Measurements from ENCODE around the gene CD27. TPM values are rescaled to one million over a fixed set of nuclear protein-coding genes. Genes with fewer than 3 reads are reported as not detected.
"Not testable (repeated sequence)": the region's sequence is repeated elsewhere in the genome, so short reads cannot be mapped to it uniquely, and the experiment has no call there.

The CD27 gene
- total RNA-seq, result 0.53 TPM in 1 of 2 replicates, not detected in the other

GRCh38 chr12:6444704-6445688 is at the start of gene CD27:
CD27 (plus strand) TSS chr12:6444955; CDS start chr12:6445096, 141 bp downstream.
- no peak for DNase-seq (ENCODE audit: extremely low read depth, low read depth, low spot score)

GRCh38 chr12:6396031-6396430 is 48.7 kb upstream of the CD27 start:
- DNase-seq (ENCODE audit: extremely low read depth, low read depth, low spot score), result no peak

- DNase-seq (ENCODE audit: extremely low read depth, low read depth, low spot score), result no peak
These were observed 44.7 kb upstream of the CD27 start for GRCh38 chr12:6399884-6400644.

GRCh38 chr12:6404390-6404789 is 40.4 kb upstream of the CD27 start:
- no peak for DNase-seq (ENCODE audit: extremely low read depth, low read depth, low spot score)

GRCh38 chr12:6405963-6406362 is 38.8 kb upstream of the CD27 start:
- DNase-seq (ENCODE audit: extremely low read depth, low read depth, low spot score), result no peak

GRCh38 chr12:6407236-6407954 is 37.4 kb upstream of the CD27 start:
- DNase-seq (ENCODE audit: extremely low read depth, low read depth, low spot score), result no peak

GRCh38 chr12:6416596-6416995 is 28.2 kb upstream of the CD27 start:
- no peak for DNase-seq (ENCODE audit: extremely low read depth, low read depth, low spot score)

- no peak for DNase-seq (ENCODE audit: extremely low read depth, low read depth, low spot score)
These were observed 26.0 kb upstream of the CD27 start for GRCh38 chr12:6418796-6419195.

- no peak for DNase-seq (ENCODE audit: extremely low read depth, low read depth, low spot score)
These were observed 24.4 kb upstream of the CD27 start for GRCh38 chr12:6420364-6420763.

GRCh38 chr12:6423267-6424007 is 21.3 kb upstream of the CD27 start:
- DNase-seq (ENCODE audit: extremely low read depth, low read depth, low spot score), result peak; percentile 83

- DNase-seq (ENCODE audit: extremely low read depth, low read depth, low spot score), result no peak
These were observed 20.8 kb upstream of the CD27 start for GRCh38 chr12:6424008-6424347.

- DNase-seq (ENCODE audit: extremely low read depth, low read depth, low spot score), result no peak
These were observed 19.9 kb upstream of the CD27 start for GRCh38 chr12:6424866-6425265.

- no peak for DNase-seq (ENCODE audit: extremely low read depth, low read depth, low spot score)
These were observed 18.9 kb upstream of the CD27 start for GRCh38 chr12:6425590-6426531.

- DNase-seq (ENCODE audit: extremely low read depth, low read depth, low spot score), result no peak
These were observed 17.7 kb upstream of the CD27 start for GRCh38 chr12:6426882-6427671.

- not testable (repeated sequence) for DNase-seq (ENCODE audit: extremely low read depth, low read depth, low spot score)
These were observed 17.0 kb upstream of the CD27 start for GRCh38 chr12:6427796-6428195.

- DNase-seq (ENCODE audit: extremely low read depth, low read depth, low spot score), result no peak
These were observed 16.4 kb upstream of the CD27 start for GRCh38 chr12:6428326-6428725.

- DNase-seq (ENCODE audit: extremely low read depth, low read depth, low spot score), result peak; percentile 91
These were observed 14.4 kb upstream of the CD27 start for GRCh38 chr12:6430124-6430989.

GRCh38 chr12:6432991-6433390 is 11.8 kb upstream of the CD27 start:
- DNase-seq (ENCODE audit: extremely low read depth, low read depth, low spot score), result no peak
